NCI-H128 (cell line): ENCODE measurements around the gene GRPEL1.
"Not testable (repeated sequence)": the region's sequence is repeated elsewhere in the genome, so short reads cannot be mapped to it uniquely, and the experiment has no call there.

Experiments used
- DNase-seq: peaks from one replicate; lab custom pipeline; 2025; ENCODE audit not compliant: unreplicated experiment; lab: John Stamatoyannopoulos, UW

Gene GRPEL1

GRCh38 chr4:7092026-7092425, 24.2 kb upstream of the GRPEL1 start:
- no peak for DNase-seq

GRCh38 chr4:7089213-7089986, 21.5 kb upstream of the GRPEL1 start:
- no peak for DNase-seq

- DNase-seq = no peak
Measured at GRCh38 chr4:7087036-7087435, 19.2 kb upstream of the GRPEL1 start.

- DNase-seq = no peak
Measured at GRCh38 chr4:7086384-7086783, 18.5 kb upstream of the GRPEL1 start.

- not testable (repeated sequence) for DNase-seq
Measured at GRCh38 chr4:7084564-7084961, 16.7 kb upstream of the GRPEL1 start.

GRCh38 chr4:7083597-7084563, 16.0 kb upstream of the GRPEL1 start:
- DNase-seq = no peak

GRCh38 chr4:7079909-7080308, 12.0 kb upstream of the GRPEL1 start:
- not testable (repeated sequence) for DNase-seq

GRCh38 chr4:7079483-7079882, 11.6 kb upstream of the GRPEL1 start:
- DNase-seq = not testable (repeated sequence)

- no peak for DNase-seq
Measured at GRCh38 chr4:7078025-7078424, 10.2 kb upstream of the GRPEL1 start.

- DNase-seq = no peak
Measured at GRCh38 chr4:7077371-7077770, 9.5 kb upstream of the GRPEL1 start.

GRCh38 chr4:7076696-7077082, 8.8 kb upstream of the GRPEL1 start:
- DNase-seq = no peak

GRCh38 chr4:7075962-7076695, 8.3 kb upstream of the GRPEL1 start:
- DNase-seq = no peak

GRCh38 chr4:7074426-7074825, 6.6 kb upstream of the GRPEL1 start:
- DNase-seq = no peak

- DNase-seq = no peak
Measured at GRCh38 chr4:7073526-7074390, 5.9 kb upstream of the GRPEL1 start.

GRCh38 chr4:7073059-7073458, 5.2 kb upstream of the GRPEL1 start:
- DNase-seq = no peak

GRCh38 chr4:7070729-7071511, 3.1 kb upstream of the GRPEL1 start:
- peak; percentile 70 for DNase-seq

- DNase-seq = no peak
Measured at GRCh38 chr4:7068883-7069282, 1.0 kb upstream of the GRPEL1 start.

- no peak for DNase-seq
Measured at GRCh38 chr4:7068279-7068842, 497 bp upstream of the GRPEL1 start.

GRCh38 chr4:7067126-7067451, 775 bp downstream of the GRPEL1 start:
- no peak for DNase-seq
